Breast epithelium (tissue), 4 donors: ENCODE results near the gene CHD6. TPM values are rescaled to one million over a fixed set of nuclear protein-coding genes. Genes with fewer than 3 reads are reported as not detected.

Source experiments
- DNase-seq, 2 donors: peaks; one replicate each; pipeline ENCODE4 v3.0.0-alpha.2; 2019; ENCODE audit warnings: low spot score in 2 of 2
- H3K27ac ChIP-seq, 2 donors: fragments of 200-600 bp; sonication (generic) in 1 of 2; one replicate each; pipeline ENCODE4 v1.5.1; 2016 to 2019; ENCODE audit warnings: mild to moderate bottlenecking in 1 of 2
- H3K27me3 ChIP-seq, 2 donors: fragments of 200-600 bp; sonication (generic) in 1 of 2; one replicate each; pipeline versions ENCODE4 v1.5.1 to v1.6.0; 2017 to 2019; ENCODE audit warnings: control low read depth in 1 of 2, mild to moderate bottlenecking in 1 of 2
- H3K36me3 ChIP-seq: fragments of 200-600 bp; one replicate; pipeline ENCODE4 v1.5.1; 2019
- H3K4me1 ChIP-seq, 2 donors: fragments of 200-600 bp; sonication (generic); one replicate each; pipeline ENCODE4 v1.5.1; 2016 to 2019; ENCODE audit warnings: control low read depth in 1 of 2
- H3K4me3 ChIP-seq, 3 donors: fragments of 200-600 bp; sonication (generic); 1 replicate in 2 of 3; 2 replicates in 1 of 3; pipeline ENCODE4 v1.5.1; 2016 to 2019; ENCODE audit warnings: mild to moderate bottlenecking in 3 of 3, moderate library complexity in 2 of 3
- H3K9me3 ChIP-seq, 2 donors: fragments of 200-600 bp; sonication (generic) in 1 of 2; one replicate each; pipeline ENCODE4 v1.5.1; 2016 to 2019; ENCODE audit warnings: control low read depth in 1 of 2
- POLR2A ChIP-seq: fragments of 450-650 bp; IDR thresholded peaks from one replicate; pipeline ENCODE4 v1.6.1; 2016; ENCODE audit warnings: antibody characterized with exemption, mild to moderate bottlenecking, moderate library complexity
- POLR2AphosphoS5 ChIP-seq, 3 donors: sonication (generic); formaldehyde crosslinking; IDR thresholded peaks; one replicate each; pipeline ENCODE4 v1.6.1; 2017; ENCODE audit warnings: antibody characterized with exemption in 3 of 3
- intact Hi-C: fragments of 100-400 bp; cut with DNase I; formaldehyde crosslinking; loops from one replicate; pipeline ENCODE4 v1.15.1; 2023; ENCODE audit warnings: low total_unique reads
- total RNA-seq, 3 donors: library from RNA; depleted of rRNA; stranded (reverse); fragments of >200 nt; gene quantifications; one replicate each; pipeline ENCODE4 v1.1.0, GENCODE V29; 2016
- TF ChIP-seq, protein P1 (sequence below), 3 donors: fragments of 450-650 bp; IDR thresholded peaks; one replicate each; pipeline ENCODE4 v1.5.1; 2016 to 2017; ENCODE audit warnings: antibody characterized with exemption in 3 of 3, mild to moderate bottlenecking in 3 of 3, moderate library complexity in 3 of 3

The CHD6 gene
- total RNA-seq, 3 donors from 2014 or later, result 31.4 to 85.8 (median 81.0) TPM

- no peaks in the 10 kb centered on the region for H3K9me3 ChIP-seq
- no peak for DNase-seq
Observed at GRCh38 chr20:41361757-41362747, 256.1 kb downstream of the CHD6 start.

GRCh38 chr20:41360831-41361756 is 257.1 kb downstream of the CHD6 start:
- peak overlapping the region in 1 of 2 donors; percentile 72 for H3K27ac ChIP-seq
- H3K4me3 ChIP-seq, result no peak overlapping the region
- DNase-seq, result no peak
- H3K9me3 ChIP-seq, result no peaks in the 10 kb centered on the region
- no peak for TF ChIP-seq POLR2AphosphoS5 (IDR thresholded peaks at IDR 0.05)
- TF ChIP-seq, protein P1, sequence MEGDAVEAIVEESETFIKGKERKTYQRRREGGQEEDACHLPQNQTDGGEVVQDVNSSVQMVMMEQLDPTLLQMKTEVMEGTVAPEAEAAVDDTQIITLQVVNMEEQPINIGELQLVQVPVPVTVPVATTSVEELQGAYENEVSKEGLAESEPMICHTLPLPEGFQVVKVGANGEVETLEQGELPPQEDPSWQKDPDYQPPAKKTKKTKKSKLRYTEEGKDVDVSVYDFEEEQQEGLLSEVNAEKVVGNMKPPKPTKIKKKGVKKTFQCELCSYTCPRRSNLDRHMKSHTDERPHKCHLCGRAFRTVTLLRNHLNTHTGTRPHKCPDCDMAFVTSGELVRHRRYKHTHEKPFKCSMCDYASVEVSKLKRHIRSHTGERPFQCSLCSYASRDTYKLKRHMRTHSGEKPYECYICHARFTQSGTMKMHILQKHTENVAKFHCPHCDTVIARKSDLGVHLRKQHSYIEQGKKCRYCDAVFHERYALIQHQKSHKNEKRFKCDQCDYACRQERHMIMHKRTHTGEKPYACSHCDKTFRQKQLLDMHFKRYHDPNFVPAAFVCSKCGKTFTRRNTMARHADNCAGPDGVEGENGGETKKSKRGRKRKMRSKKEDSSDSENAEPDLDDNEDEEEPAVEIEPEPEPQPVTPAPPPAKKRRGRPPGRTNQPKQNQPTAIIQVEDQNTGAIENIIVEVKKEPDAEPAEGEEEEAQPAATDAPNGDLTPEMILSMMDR (IDR thresholded peaks at IDR 0.05), result no peak
- TF ChIP-seq POLR2A, result no peak
- H3K27me3 ChIP-seq, result peaks cover 0 to 12% of the 10 kb centered on the region in 2 donors
- no peaks in the 10 kb centered on the region for H3K36me3 ChIP-seq
- intact Hi-C loops, result no loop called here
- H3K4me1 ChIP-seq, result no peaks in the 10 kb centered on the region

More at GRCh38 chr20:41361757-41362747, 256.1 kb downstream of the CHD6 start:
- H3K4me1 ChIP-seq, result no peaks in the 10 kb centered on the region
- TF ChIP-seq POLR2AphosphoS5 (IDR thresholded peaks at IDR 0.05) (no peak), POLR2A (no peak)
- TF ChIP-seq, protein P1 (IDR thresholded peaks at IDR 0.05), result no peak
- H3K27ac ChIP-seq, result no peak overlapping the region
- peaks cover 3 to 17% of the 10 kb centered on the region in 2 donors for H3K27me3 ChIP-seq
- no peak overlapping the region for H3K4me3 ChIP-seq
- no peaks in the 10 kb centered on the region for H3K36me3 ChIP-seq
- intact Hi-C loops, result no loop called here

DNA sequence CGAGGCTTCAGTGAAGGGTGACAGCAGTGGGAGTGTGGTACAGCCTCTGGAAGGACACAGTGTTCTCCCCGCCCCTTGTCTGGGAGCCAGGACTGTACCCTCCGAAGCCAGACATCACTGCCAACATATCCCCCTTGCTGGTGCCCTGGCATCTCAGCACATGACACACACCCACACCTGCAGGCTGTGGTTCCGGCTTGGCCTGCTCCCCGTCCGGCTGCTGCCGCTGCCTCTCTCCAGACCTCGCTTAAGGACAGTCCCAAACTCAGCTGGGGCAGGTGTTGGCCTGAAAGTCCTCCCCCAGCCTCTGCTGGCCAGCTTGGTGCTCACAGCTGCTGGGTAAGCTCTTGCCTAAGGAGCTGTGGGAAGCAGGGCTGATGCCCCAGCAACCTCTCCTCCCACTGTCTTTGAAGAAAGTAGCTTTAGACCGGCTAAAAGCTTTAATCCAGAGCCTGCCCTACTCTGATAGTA is 258.6 kb downstream of the CHD6 start:
- H3K9me3 ChIP-seq, result no peaks in the 10 kb centered on the region
- DNase-seq, result peak in 1 of 2 donors; percentile 87
- H3K27me3 ChIP-seq, result peaks cover 0 to 1% of the 10 kb centered on the region in 2 donors
- TF ChIP-seq, protein P1 (IDR thresholded peaks at IDR 0.05), result peak in 1 of 3 donors; percentile 14
- TF ChIP-seq POLR2AphosphoS5 (IDR thresholded peaks at IDR 0.05), result no peak
- H3K4me3 ChIP-seq, result no peak overlapping the region
- no peaks in the 10 kb centered on the region for H3K36me3 ChIP-seq
- H3K27ac ChIP-seq, result peak overlapping the region in 1 of 2 donors; percentile 72
- no peaks in the 10 kb centered on the region for H3K4me1 ChIP-seq
- intact Hi-C loops, result no loop called here

GRCh38 chr20:41358717-41359116 is 259.5 kb downstream of the CHD6 start:
- H3K27ac ChIP-seq, result no peak overlapping the region

More at GRCh38 chr20:41358717-41359116, 259.5 kb downstream of the CHD6 start:
- Histone ChIP-seq H3K4me1 (no peaks in the 10 kb centered on the region), H3K36me3 (no peaks in the 10 kb centered on the region), H3K9me3 (no peaks in the 10 kb centered on the region), H3K27me3 (no peaks in the 10 kb centered on the region), H3K4me3 (no peak overlapping the region)
- intact Hi-C loops, result no loop called here
- TF ChIP-seq POLR2A, result no peak
- TF ChIP-seq, protein P1 (IDR thresholded peaks at IDR 0.05), result no peak
- TF ChIP-seq POLR2AphosphoS5 (IDR thresholded peaks at IDR 0.05), result no peak
- no peak for DNase-seq
